Measurements from ENCODE around the gene CIITA.
"Not testable (repeated sequence)": the region's sequence is repeated elsewhere in the genome, so short reads cannot be mapped to it uniquely, and the experiment has no call there.

CIITA gene

GRCh38 chr16:10918294-10919002 is 41.4 kb downstream of the CIITA start:
- DNase-seq (ENCODE audit: low read depth), result peak; percentile 41

- DNase-seq (ENCODE audit: low read depth), result no peak
Observed at GRCh38 chr16:10919003-10919351, 42.0 kb downstream of the CIITA start.

GRCh38 chr16:10920726-10921427 is 43.9 kb downstream of the CIITA start:
- DNase-seq (ENCODE audit: low read depth), result no peak

- DNase-seq (ENCODE audit: low read depth), result no peak
Observed at GRCh38 chr16:10921536-10922327, 44.7 kb downstream of the CIITA start.

- no peak for DNase-seq (ENCODE audit: low read depth)
Observed at GRCh38 chr16:10922328-10923145, 45.5 kb downstream of the CIITA start.

GRCh38 chr16:10923146-10923649 is 46.2 kb downstream of the CIITA start:
- no peak for DNase-seq (ENCODE audit: low read depth)

- DNase-seq (ENCODE audit: low read depth), result no peak
Observed at GRCh38 chr16:10923650-10924214, 46.7 kb downstream of the CIITA start.

- DNase-seq (ENCODE audit: low read depth), result not testable (repeated sequence)
Observed at GRCh38 chr16:10925285-10925684, 48.3 kb downstream of the CIITA start.

GRCh38 chr16:10926094-10926493 is 49.1 kb downstream of the CIITA start:
- DNase-seq (ENCODE audit: low read depth), result no peak

GRCh38 chr16:10926867-10927266 is 49.9 kb downstream of the CIITA start:
- no peak for DNase-seq (ENCODE audit: low read depth)

GRCh38 chr16:10927497-10928112 is 50.6 kb downstream of the CIITA start:
- no peak for DNase-seq (ENCODE audit: low read depth)

- DNase-seq (ENCODE audit: low read depth), result not testable (repeated sequence)
Observed at GRCh38 chr16:10929097-10929496, 52.1 kb downstream of the CIITA start.

GRCh38 chr16:10929853-10930754 is 53.1 kb downstream of the CIITA start:
- DNase-seq (ENCODE audit: low read depth), result no peak

GRCh38 chr16:10930755-10931093 is 53.7 kb downstream of the CIITA start:
- no peak for DNase-seq (ENCODE audit: low read depth)

GRCh38 chr16:10931134-10931533 is 54.1 kb downstream of the CIITA start:
- no peak for DNase-seq (ENCODE audit: low read depth)

- no peak for DNase-seq (ENCODE audit: low read depth)
Observed at GRCh38 chr16:10931977-10932632, 55.1 kb downstream of the CIITA start.

GRCh38 chr16:10932959-10933710 is 56.1 kb downstream of the CIITA start:
- DNase-seq (ENCODE audit: low read depth), result no peak

GRCh38 chr16:10933865-10934264 is 56.9 kb downstream of the CIITA start:
- no peak for DNase-seq (ENCODE audit: low read depth)
